ENCODE results near the gene NLRP13.

NLRP13 gene

GRCh38 chr19:55912916-55913315 lies 19.2 kb downstream of the NLRP13 start:
- Mint-ChIP-seq H3K9me3 (peaks cover 98% of the 10 kb centered on the region), H3K4me3 (no peak overlapping the region), H3K36me3 (ENCODE audit: low read depth) (no peaks in the 10 kb centered on the region), H3K27ac (no peak overlapping the region), H3K4me1 (no peaks in the 10 kb centered on the region), H3K27me3 (ENCODE audit: low read depth, poor library complexity) (peaks cover 4% of the 10 kb centered on the region)
- no peak for TF ChIP-seq CTCF (IDR thresholded peaks at IDR 0.05)
- DNase-seq, result no peak

DNA sequence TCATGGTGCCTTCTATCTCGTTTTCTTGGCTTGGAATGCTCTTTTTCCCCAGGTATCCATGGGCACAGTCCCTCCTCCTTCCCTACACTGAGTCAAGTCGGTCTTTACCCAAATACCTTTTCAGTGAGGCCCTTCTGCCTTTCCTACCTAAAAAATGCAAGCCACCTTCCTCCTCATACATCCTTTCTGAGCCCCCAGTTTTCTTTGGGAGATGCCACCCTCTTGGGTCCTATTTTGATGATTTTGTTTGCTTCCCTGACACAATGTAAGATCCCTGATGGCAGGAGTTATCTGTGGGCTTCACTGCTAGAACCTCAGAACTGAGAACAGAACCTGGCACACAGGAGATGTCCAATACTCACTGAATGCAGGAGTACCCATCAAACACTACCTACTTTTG lies 22.3 kb downstream of the NLRP13 start:
- no peak for DNase-seq

GRCh38 chr19:55907746-55908145 lies 24.4 kb downstream of the NLRP13 start:
- H3K27ac Mint-ChIP-seq, result no peak overlapping the region
- peaks cover 92% of the 10 kb centered on the region for H3K9me3 Mint-ChIP-seq
- H3K4me1 Mint-ChIP-seq, result no peaks in the 10 kb centered on the region
- no peak overlapping the region for H3K4me3 Mint-ChIP-seq
- H3K27me3 Mint-ChIP-seq (ENCODE audit: low read depth, poor library complexity), result peaks cover under 1% of the 10 kb centered on the region
- no peak for DNase-seq
- no peaks in the 10 kb centered on the region for H3K36me3 Mint-ChIP-seq (ENCODE audit: low read depth)
- no peak for TF ChIP-seq CTCF (IDR thresholded peaks at IDR 0.05)

More for the DNA sequence above, 22.3 kb downstream of the NLRP13 start:
- Mint-ChIP-seq H3K27me3 (ENCODE audit: low read depth, poor library complexity) (peaks cover 4% of the 10 kb centered on the region), H3K27ac (no peak overlapping the region), H3K36me3 (ENCODE audit: low read depth) (no peaks in the 10 kb centered on the region), H3K4me1 (no peaks in the 10 kb centered on the region), H3K4me3 (no peak overlapping the region), H3K9me3 (peaks cover 95% of the 10 kb centered on the region)
- TF ChIP-seq CTCF (IDR thresholded peaks at IDR 0.05), result no peak

GRCh38 chr19:55907286-55907685 lies 24.9 kb downstream of the NLRP13 start:
- Mint-ChIP-seq H3K36me3 (ENCODE audit: low read depth) (no peaks in the 10 kb centered on the region), H3K27ac (no peak overlapping the region), H3K9me3 (peaks cover 90% of the 10 kb centered on the region), H3K27me3 (ENCODE audit: low read depth, poor library complexity) (no peaks in the 10 kb centered on the region), H3K4me3 (no peak overlapping the region), H3K4me1 (no peaks in the 10 kb centered on the region)
- TF ChIP-seq CTCF (IDR thresholded peaks at IDR 0.05), result no peak
- no peak for DNase-seq

DNA sequence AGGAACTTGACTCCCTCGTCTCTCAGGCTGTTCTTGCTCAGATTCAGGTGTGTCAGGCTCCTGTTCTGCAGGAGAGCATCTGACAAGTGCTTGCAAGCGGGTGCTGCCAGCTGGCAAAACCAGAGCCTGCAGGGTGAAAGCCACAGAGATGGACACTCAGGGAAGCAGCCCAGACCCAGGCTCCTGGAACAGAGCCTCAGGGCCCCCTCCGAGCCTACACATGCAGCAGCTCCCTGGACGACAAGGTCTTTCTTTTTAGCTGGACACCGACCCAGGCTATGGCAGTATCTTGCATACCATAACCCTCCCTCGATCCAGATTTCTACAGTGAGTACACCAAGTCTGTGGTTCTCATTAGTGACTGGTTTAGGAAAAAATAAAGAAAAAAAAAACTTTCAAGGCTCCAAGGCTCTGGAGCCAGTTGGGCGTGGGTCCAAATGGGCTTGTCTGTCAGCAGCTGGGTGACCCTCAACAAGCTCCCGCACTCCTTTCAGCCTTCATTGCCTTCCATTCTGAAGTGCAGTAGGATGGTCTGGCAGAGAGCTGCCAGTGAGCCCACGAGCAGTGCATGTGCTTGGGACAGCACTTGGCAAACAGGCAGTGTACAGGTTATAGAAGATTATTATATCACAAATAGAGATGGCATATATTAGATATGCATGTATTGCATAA lies 29.9 kb downstream of the NLRP13 start:
- H3K4me3 Mint-ChIP-seq, result no peak overlapping the region
- H3K4me1 Mint-ChIP-seq, result no peaks in the 10 kb centered on the region
- no peak for TF ChIP-seq CTCF (IDR thresholded peaks at IDR 0.05)
- no peaks in the 10 kb centered on the region for H3K36me3 Mint-ChIP-seq (ENCODE audit: low read depth)
- no peak for DNase-seq
- H3K9me3 Mint-ChIP-seq, result peaks cover 82% of the 10 kb centered on the region
- H3K27me3 Mint-ChIP-seq (ENCODE audit: low read depth, poor library complexity), result no peaks in the 10 kb centered on the region
- H3K27ac Mint-ChIP-seq, result no peak overlapping the region

GRCh38 chr19:55901369-55902079 lies 30.6 kb downstream of the NLRP13 start:
- Mint-ChIP-seq H3K4me1 (no peaks in the 10 kb centered on the region), H3K4me3 (no peak overlapping the region), H3K27me3 (ENCODE audit: low read depth, poor library complexity) (no peaks in the 10 kb centered on the region), H3K27ac (no peak overlapping the region), H3K9me3 (peaks cover 84% of the 10 kb centered on the region), H3K36me3 (ENCODE audit: low read depth) (no peaks in the 10 kb centered on the region)
- no peak for TF ChIP-seq CTCF (IDR thresholded peaks at IDR 0.05)
- DNase-seq, result no peak

Data from nephron progenitor cell (in vitro differentiated cells).